NCI-H2107 treated with DMSO at 0.1 percent for 48 hours (cell line): ENCODE results near the gene TMEM186.
"Not testable (repeated sequence)": the region's sequence is repeated elsewhere in the genome, so short reads cannot be mapped to it uniquely, and the experiment has no call there.

Experiments
- DNase-seq: peaks from one replicate; lab custom pipeline; 2025; ENCODE audit not compliant: unreplicated experiment; lab: John Stamatoyannopoulos, UW

The TMEM186 gene

GRCh38 chr16:8797364-8798173, at the start of gene TMEM186, which contains the start of gene PMM2:
TSS of gene TMEM186 (minus strand) at chr16:8797639. CDS start at chr16:8797614, 25 bp downstream.
TSS of gene PMM2 (plus strand) at chr16:8797839. CDS start at chr16:8797883, 44 bp downstream.
- peak; percentile 94 for DNase-seq

- no peak for DNase-seq
These were observed 49.7 kb upstream of the TMEM186 start for GRCh38 chr16:8847145-8847544.

GRCh38 chr16:8846401-8846932, 49.0 kb upstream of the TMEM186 start:
- no peak for DNase-seq

GRCh38 chr16:8845699-8846298, 48.4 kb upstream of the TMEM186 start:
- DNase-seq, result no peak

GRCh38 chr16:8843296-8843695, 45.9 kb upstream of the TMEM186 start:
- DNase-seq, result not testable (repeated sequence)

GRCh38 chr16:8842016-8842415, 44.6 kb upstream of the TMEM186 start:
- DNase-seq, result not testable (repeated sequence)

- DNase-seq, result not testable (repeated sequence)
These were observed 40.2 kb upstream of the TMEM186 start for GRCh38 chr16:8837594-8837993.

- DNase-seq, result not testable (repeated sequence)
These were observed 39.4 kb upstream of the TMEM186 start for GRCh38 chr16:8836797-8837196.

GRCh38 chr16:8832717-8833105, 35.3 kb upstream of the TMEM186 start:
- DNase-seq, result no peak

- peak; percentile 2 for DNase-seq
These were observed 34.7 kb upstream of the TMEM186 start for GRCh38 chr16:8831871-8832716.

GRCh38 chr16:8831450-8831849, 34.0 kb upstream of the TMEM186 start:
- no peak for DNase-seq

GRCh38 chr16:8828541-8829165, 31.2 kb upstream of the TMEM186 start:
- DNase-seq, result no peak

- no peak for DNase-seq
These were observed 28.9 kb upstream of the TMEM186 start for GRCh38 chr16:8826278-8826879.

- no peak for DNase-seq
These were observed 25.0 kb upstream of the TMEM186 start for GRCh38 chr16:8822403-8822802.

- DNase-seq, result no peak
These were observed 22.1 kb upstream of the TMEM186 start for GRCh38 chr16:8819411-8820034.

- no peak for DNase-seq
These were observed 21.2 kb upstream of the TMEM186 start for GRCh38 chr16:8818504-8819270.

GRCh38 chr16:8816967-8817655, 19.7 kb upstream of the TMEM186 start:
- DNase-seq, result no peak

- DNase-seq, result no peak
These were observed 16.8 kb upstream of the TMEM186 start for GRCh38 chr16:8814095-8814806.
